GM23338 (cell line): ENCODE data around the gene TMEM217. TPM values are rescaled to one million over a fixed set of nuclear protein-coding genes. Genes with fewer than 3 reads are reported as not detected.

Source experiments
- ATAC-seq: fragments of 200-7000 bp; cut with Tn5 transposase; 3 replicates; pipeline ENCODE4 v1.9.1; 2020
- DNase-seq: peaks from one replicate; pipeline ENCODE4 v3.0.0-alpha.2; 2015; ENCODE audit warnings: low spot score
- H2AFZ ChIP-seq: fragments of 200-600 bp; sonication (generic); 2 replicates; pipeline ENCODE4 v1.8.0; 2016; ENCODE audit warnings: antibody characterized with exemption, mild to moderate bottlenecking, moderate library complexity
- H3F3A ChIP-seq: fragments of 200-600 bp; sonication (generic); replicated peaks from 2 replicates; pipeline ENCODE4 v1.8.0; 2017; ENCODE audit warnings: antibody characterized with exemption, mixed run types, low read depth
- H3K27ac ChIP-seq: fragments of 200-600 bp; sonication (generic); 2 replicates; pipeline ENCODE4 v1.6.1; 2016; ENCODE audit warnings: low read depth
- H3K27me3 ChIP-seq: fragments of 200-600 bp; sonication (generic); 2 replicates; pipeline ENCODE4 v1.8.0; 2016; ENCODE audit warnings: mild to moderate bottlenecking, mixed run types, moderate library complexity; ENCODE audit not compliant: insufficient read depth
- H3K36me3 ChIP-seq: fragments of 200-600 bp; sonication (generic); 2 replicates; pipeline ENCODE4 v1.8.0; 2016; ENCODE audit warnings: mild to moderate bottlenecking; ENCODE audit not compliant: insufficient read depth
- H3K4me1 ChIP-seq: fragments of 200-600 bp; sonication (generic); 2 replicates; pipeline ENCODE4 v1.8.0; 2016; ENCODE audit warnings: mild to moderate bottlenecking, moderate library complexity; ENCODE audit not compliant: insufficient read depth
- H3K4me2 ChIP-seq: fragments of 200-600 bp; sonication (generic); 2 replicates; pipeline ENCODE4 v1.7.1; 2017; ENCODE audit warnings: mixed run types
- H3K4me3 ChIP-seq: fragments of 200-600 bp; sonication (generic); 2 replicates; pipeline ENCODE4 v1.6.1; 2016; ENCODE audit warnings: mixed run types
- H3K79me2 ChIP-seq: fragments of 200-600 bp; sonication (generic); replicated peaks from 2 replicates; pipeline ENCODE4 v1.8.0; 2017; ENCODE audit warnings: mild to moderate bottlenecking; ENCODE audit not compliant: insufficient read depth
- H3K9me2 ChIP-seq: fragments of 200-600 bp; sonication (generic); 2 replicates; pipeline ENCODE4 v1.8.0; 2017; ENCODE audit not compliant: insufficient read depth
- H4K20me1 ChIP-seq: fragments of 200-600 bp; sonication (generic); replicated peaks from 2 replicates; pipeline ENCODE4 v1.8.0; 2017; ENCODE audit warnings: mild to moderate bottlenecking; ENCODE audit not compliant: insufficient read depth
- H3K27ac Mint-ChIP-seq: 2 replicates; pipeline ENCODE4 v1.8.0; 2020; ENCODE audit warnings: inconsistent platforms, mild to moderate bottlenecking, moderate library complexity, mixed read lengths
- H3K27me3 Mint-ChIP-seq: 3 replicates; pipeline ENCODE4 v1.8.0; 2022; ENCODE audit warnings: low read depth, mild to moderate bottlenecking, moderate library complexity, mixed read lengths, inconsistent platforms; ENCODE audit not compliant: insufficient read depth, poor library complexity
- H3K36me3 Mint-ChIP-seq: 3 replicates; pipeline ENCODE4 v1.8.0; 2021; ENCODE audit warnings: low read depth, mild to moderate bottlenecking, inconsistent platforms, moderate library complexity, mixed read lengths
- H3K4me1 Mint-ChIP-seq: 3 replicates; pipeline ENCODE4 v1.8.0; 2020; ENCODE audit warnings: mild to moderate bottlenecking, inconsistent platforms, mixed read lengths
- H3K4me3 Mint-ChIP-seq: 3 replicates; pipeline ENCODE4 v1.8.0; 2021; ENCODE audit warnings: moderate library complexity, mild to moderate bottlenecking, inconsistent platforms, mixed read lengths
- H3K9me3 Mint-ChIP-seq: 3 replicates; pipeline ENCODE4 v1.8.0; 2020; ENCODE audit warnings: moderate library complexity, mild to moderate bottlenecking, inconsistent platforms, mixed read lengths
- CREB1 ChIP-seq: fragments of 250-450 bp; sonication (Bioruptor Pico); IDR thresholded peaks from 2 replicates; pipeline ENCODE4 v1.5.0; 2020; ENCODE audit warnings: low read depth, mild to moderate bottlenecking, moderate library complexity
- CTCF ChIP-seq, 2 experiments: fragments of 200-600 bp in 1 of 2; sonication (generic) in 1 of 2; conservative IDR thresholded peaks; 2 replicates each; pipeline versions ENCODE4 v1.5.1 to v1.6.1; 2016 to 2017; ENCODE audit warnings: antibody characterized with exemption in 2 of 2, low read depth in 2 of 2, mild to moderate bottlenecking in 2 of 2, moderate library complexity in 1 of 2
- EZH2phosphoT487 ChIP-seq: fragments of 200-600 bp; sonication (generic); IDR thresholded peaks from one replicate; pipeline ENCODE4 v1.8.1; 2018; ENCODE audit warnings: antibody characterized with exemption; ENCODE audit not compliant: unreplicated experiment
- JUNB ChIP-seq: IDR thresholded peaks from one replicate; pipeline ENCODE4 v1.6.1; 2016; ENCODE audit warnings: antibody characterized with exemption; ENCODE audit not compliant: unreplicated experiment
- NANOG ChIP-seq: IDR thresholded peaks from 2 replicates; pipeline ENCODE4 v1.6.1; 2016; ENCODE audit warnings: antibody characterized with exemption, borderline replicate concordance
- POLR2AphosphoS5 ChIP-seq: IDR thresholded peaks from 2 replicates; pipeline ENCODE4 v1.6.1; 2016; ENCODE audit warnings: antibody characterized with exemption, low read depth
- STAT1 ChIP-seq: IDR thresholded peaks from one replicate; pipeline ENCODE4 v1.6.1; 2016; ENCODE audit warnings: antibody characterized with exemption; ENCODE audit not compliant: unreplicated experiment
- ZNF114 ChIP-seq: fragments of 250-450 bp; sonication (Bioruptor Pico); IDR thresholded peaks from 2 replicates; pipeline ENCODE4 v1.5.0; 2020; ENCODE audit warnings: mild to moderate bottlenecking, moderate library complexity
- polyA plus RNA-seq: library from polyadenylated mRNA; unstranded; fragments of >200 nt; fragmentation: Nextera tagmentation; extraction: Ambion mirVana; gene quantifications from 2 replicates; pipeline ENCODE4 v1.2.1, GENCODE V29; 2016
- total RNA-seq: library from RNA; depleted of rRNA; stranded (reverse); fragments of >200 nt; shearing (Covaris generic); gene quantifications from 2 replicates; pipeline ENCODE4 v1.2.3, GENCODE V29; 2014
- TF ChIP-seq, protein P1 (sequence below): fragments of 250-450 bp; sonication (Bioruptor Pico); IDR thresholded peaks from 2 replicates; pipeline ENCODE4 v1.5.0; 2020; ENCODE audit warnings: mild to moderate bottlenecking, moderate library complexity
- TF ChIP-seq, protein P2 (sequence below): IDR thresholded peaks from one replicate; pipeline ENCODE4 v1.6.1; 2018; ENCODE audit warnings: antibody characterized with exemption; ENCODE audit not compliant: unreplicated experiment

The TMEM217 gene
- total and polyA plus RNA-seq, 2 experiments from 2014 or later: 1.3 TPM; not detected in 1

DNA sequence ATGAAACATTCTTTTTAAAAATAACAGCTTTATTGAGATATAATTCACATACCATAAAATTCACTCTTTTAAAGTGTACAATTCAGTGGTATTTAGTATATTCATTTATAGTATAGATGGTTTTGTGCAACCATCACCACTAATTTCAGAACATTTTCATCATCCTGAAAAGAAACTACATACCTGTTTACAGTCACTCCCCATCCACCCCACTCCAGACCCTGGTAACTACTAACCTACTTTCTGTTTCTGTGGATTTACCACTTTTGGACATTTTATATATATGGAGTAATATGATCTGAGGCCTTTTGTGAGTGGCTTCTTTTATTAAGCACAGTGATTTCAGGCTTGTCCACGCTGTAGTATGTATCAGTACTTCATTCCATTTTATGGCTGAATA is 2.5 kb upstream of the TMEM217 start:
- Histone ChIP-seq H3K4me1 (peaks cover 40% of the 10 kb centered on the region), H3K36me3 (no peaks in the 10 kb centered on the region), H3K27me3 (no peaks in the 10 kb centered on the region), H4K20me1 (no peaks in the 10 kb centered on the region), H3F3A (0 out of 2 replicates have a peak, but pooled peaks cover 3% of the 10 kb centered on the region), H3K4me3 (no peak overlapping the region), H3K79me2 (peaks cover 69% of the 10 kb centered on the region), H3K4me2 (no peak overlapping the region), H3K27ac (no peak overlapping the region), H2AFZ (no peak overlapping the region), H3K9me2 (no peaks in the 10 kb centered on the region)
- Mint-ChIP-seq H3K9me3 (no peaks in the 10 kb centered on the region), H3K4me3 (no peak overlapping the region), H3K36me3 (peaks cover 4% of the 10 kb centered on the region; the same call in 1 of the 3 replicates), H3K4me1 (peaks cover 57% of the 10 kb centered on the region), H3K27ac (no peak overlapping the region), H3K27me3 (peaks cover 6% of the 10 kb centered on the region)
- ATAC-seq: no peak
- TF ChIP-seq EZH2phosphoT487 (no peak), STAT1 (no peak), NANOG (no peak), JUNB (no peak), CTCF (conservative IDR thresholded peaks at IDR 0.05; ENCODE audit: low read depth in 2 of 2) (no peak), POLR2AphosphoS5 (no peak), ZNF114 (no peak), CREB1 (CRISPR knock-in tag) (no peak)
- TF ChIP-seq, protein P1, sequence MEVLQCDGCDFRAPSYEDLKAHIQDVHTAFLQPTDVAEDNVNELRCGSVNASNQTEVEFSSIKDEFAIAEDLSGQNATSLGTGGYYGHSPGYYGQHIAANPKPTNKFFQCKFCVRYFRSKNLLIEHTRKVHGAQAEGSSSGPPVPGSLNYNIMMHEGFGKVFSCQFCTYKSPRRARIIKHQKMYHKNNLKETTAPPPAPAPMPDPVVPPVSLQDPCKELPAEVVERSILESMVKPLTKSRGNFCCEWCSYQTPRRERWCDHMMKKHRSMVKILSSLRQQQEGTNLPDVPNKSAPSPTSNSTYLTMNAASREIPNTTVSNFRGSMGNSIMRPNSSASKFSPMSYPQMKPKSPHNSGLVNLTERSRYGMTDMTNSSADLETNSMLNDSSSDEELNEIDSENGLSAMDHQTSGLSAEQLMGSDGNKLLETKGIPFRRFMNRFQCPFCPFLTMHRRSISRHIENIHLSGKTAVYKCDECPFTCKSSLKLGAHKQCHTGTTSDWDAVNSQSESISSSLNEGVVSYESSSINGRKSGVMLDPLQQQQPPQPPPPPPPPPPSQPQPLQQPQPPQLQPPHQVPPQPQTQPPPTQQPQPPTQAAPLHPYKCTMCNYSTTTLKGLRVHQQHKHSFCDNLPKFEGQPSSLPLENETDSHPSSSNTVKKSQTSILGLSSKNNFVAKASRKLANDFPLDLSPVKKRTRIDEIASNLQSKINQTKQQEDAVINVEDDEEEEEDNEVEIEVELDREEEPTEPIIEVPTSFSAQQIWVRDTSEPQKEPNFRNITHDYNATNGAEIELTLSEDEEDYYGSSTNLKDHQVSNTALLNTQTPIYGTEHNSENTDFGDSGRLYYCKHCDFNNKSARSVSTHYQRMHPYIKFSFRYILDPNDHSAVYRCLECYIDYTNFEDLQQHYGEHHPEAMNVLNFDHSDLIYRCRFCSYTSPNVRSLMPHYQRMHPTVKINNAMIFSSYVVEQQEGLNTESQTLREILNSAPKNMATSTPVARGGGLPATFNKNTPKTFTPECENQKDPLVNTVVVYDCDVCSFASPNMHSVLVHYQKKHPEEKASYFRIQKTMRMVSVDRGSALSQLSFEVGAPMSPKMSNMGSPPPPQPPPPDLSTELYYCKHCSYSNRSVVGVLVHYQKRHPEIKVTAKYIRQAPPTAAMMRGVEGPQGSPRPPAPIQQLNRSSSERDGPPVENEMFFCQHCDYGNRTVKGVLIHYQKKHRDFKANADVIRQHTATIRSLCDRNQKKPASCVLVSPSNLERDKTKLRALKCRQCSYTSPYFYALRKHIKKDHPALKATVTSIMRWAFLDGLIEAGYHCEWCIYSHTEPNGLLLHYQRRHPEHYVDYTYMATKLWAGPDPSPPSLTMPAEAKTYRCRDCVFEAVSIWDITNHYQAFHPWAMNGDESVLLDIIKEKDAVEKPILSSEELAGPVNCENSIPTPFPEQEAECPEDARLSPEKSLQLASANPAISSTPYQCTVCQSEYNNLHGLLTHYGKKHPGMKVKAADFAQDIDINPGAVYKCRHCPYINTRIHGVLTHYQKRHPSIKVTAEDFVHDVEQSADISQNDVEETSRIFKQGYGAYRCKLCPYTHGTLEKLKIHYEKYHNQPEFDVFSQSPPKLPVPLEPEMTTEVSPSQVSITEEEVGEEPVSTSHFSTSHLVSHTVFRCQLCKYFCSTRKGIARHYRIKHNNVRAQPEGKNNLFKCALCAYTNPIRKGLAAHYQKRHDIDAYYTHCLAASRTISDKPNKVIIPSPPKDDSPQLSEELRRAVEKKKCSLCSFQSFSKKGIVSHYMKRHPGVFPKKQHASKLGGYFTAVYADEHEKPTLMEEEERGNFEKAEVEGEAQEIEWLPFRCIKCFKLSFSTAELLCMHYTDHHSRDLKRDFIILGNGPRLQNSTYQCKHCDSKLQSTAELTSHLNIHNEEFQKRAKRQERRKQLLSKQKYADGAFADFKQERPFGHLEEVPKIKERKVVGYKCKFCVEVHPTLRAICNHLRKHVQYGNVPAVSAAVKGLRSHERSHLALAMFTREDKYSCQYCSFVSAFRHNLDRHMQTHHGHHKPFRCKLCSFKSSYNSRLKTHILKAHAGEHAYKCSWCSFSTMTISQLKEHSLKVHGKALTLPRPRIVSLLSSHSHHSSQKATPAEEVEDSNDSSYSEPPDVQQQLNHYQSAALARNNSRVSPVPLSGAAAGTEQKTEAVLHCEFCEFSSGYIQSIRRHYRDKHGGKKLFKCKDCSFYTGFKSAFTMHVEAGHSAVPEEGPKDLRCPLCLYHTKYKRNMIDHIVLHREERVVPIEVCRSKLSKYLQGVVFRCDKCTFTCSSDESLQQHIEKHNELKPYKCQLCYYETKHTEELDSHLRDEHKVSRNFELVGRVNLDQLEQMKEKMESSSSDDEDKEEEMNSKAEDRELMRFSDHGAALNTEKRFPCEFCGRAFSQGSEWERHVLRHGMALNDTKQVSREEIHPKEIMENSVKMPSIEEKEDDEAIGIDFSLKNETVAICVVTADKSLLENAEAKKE (CRISPR knock-in tag): no peak
- TF ChIP-seq, protein P2, sequence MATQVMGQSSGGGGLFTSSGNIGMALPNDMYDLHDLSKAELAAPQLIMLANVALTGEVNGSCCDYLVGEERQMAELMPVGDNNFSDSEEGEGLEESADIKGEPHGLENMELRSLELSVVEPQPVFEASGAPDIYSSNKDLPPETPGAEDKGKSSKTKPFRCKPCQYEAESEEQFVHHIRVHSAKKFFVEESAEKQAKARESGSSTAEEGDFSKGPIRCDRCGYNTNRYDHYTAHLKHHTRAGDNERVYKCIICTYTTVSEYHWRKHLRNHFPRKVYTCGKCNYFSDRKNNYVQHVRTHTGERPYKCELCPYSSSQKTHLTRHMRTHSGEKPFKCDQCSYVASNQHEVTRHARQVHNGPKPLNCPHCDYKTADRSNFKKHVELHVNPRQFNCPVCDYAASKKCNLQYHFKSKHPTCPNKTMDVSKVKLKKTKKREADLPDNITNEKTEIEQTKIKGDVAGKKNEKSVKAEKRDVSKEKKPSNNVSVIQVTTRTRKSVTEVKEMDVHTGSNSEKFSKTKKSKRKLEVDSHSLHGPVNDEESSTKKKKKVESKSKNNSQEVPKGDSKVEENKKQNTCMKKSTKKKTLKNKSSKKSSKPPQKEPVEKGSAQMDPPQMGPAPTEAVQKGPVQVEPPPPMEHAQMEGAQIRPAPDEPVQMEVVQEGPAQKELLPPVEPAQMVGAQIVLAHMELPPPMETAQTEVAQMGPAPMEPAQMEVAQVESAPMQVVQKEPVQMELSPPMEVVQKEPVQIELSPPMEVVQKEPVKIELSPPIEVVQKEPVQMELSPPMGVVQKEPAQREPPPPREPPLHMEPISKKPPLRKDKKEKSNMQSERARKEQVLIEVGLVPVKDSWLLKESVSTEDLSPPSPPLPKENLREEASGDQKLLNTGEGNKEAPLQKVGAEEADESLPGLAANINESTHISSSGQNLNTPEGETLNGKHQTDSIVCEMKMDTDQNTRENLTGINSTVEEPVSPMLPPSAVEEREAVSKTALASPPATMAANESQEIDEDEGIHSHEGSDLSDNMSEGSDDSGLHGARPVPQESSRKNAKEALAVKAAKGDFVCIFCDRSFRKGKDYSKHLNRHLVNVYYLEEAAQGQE: no peak
- DNase-seq: no peak
